ENCODE data around the gene TCERG1L.

The TCERG1L gene

GRCh38 chr10:131202990-131203389 lies 108.5 kb downstream of the TCERG1L start:
- Histone ChIP-seq H3K9me3 (ENCODE audit: control extremely low read depth in 1 of 5, control insufficient read depth in 4 of 5, insufficient read depth in 2 of 5, low read depth in 1 of 5, low read length in 4 of 5) (peaks cover 0 to 3% (median 0%) of the 10 kb centered on the region in 5 experiments), H3K27me3 (replicated peaks in 2 of 5; ENCODE audit: control insufficient read depth in 4 of 5, insufficient read depth in 5 of 5, low read length in 4 of 5) (peaks cover 0 to 29% (median 1%) of the 10 kb centered on the region in 5 experiments), H3K4me3 (ENCODE audit: control insufficient read depth in 1 of 7, extremely low read depth in 1 of 7, insufficient read depth in 4 of 7, low read depth in 2 of 7, low read length in 6 of 7) (no peak overlapping the region), H3K36me3 (ENCODE audit: control insufficient read depth in 4 of 4, insufficient read depth in 4 of 4, low read length in 3 of 4) (no peaks in the 10 kb centered on the region), H3K4me1 (ENCODE audit: control extremely low read depth in 1 of 4, control insufficient read depth in 4 of 4, insufficient read depth in 4 of 4, low read length in 3 of 4) (no peaks in the 10 kb centered on the region), H3K27ac (ENCODE audit: insufficient read depth in 1 of 2, low read depth in 1 of 2, low read length in 2 of 2, poor library complexity in 1 of 2, severe bottlenecking in 2 of 2) (no peak overlapping the region)
- DNase-seq: no peak
- ChIA-PET CTCF (no interaction called here), POLR2A (no interaction called here)
- 96% methylated on average over 11 of the region's 11 CpGs for whole genome bisulfite sequencing (ENCODE audit: insufficient coverage)

- ChIA-PET CTCF (no interaction called here), POLR2A (no interaction called here)
- Histone ChIP-seq H3K36me3 (ENCODE audit: control insufficient read depth in 4 of 4, insufficient read depth in 4 of 4, low read length in 3 of 4) (no peaks in the 10 kb centered on the region), H3K27ac (ENCODE audit: insufficient read depth in 1 of 2, low read depth in 1 of 2, low read length in 2 of 2, poor library complexity in 1 of 2, severe bottlenecking in 2 of 2) (no peak overlapping the region), H3K27me3 (replicated peaks in 2 of 5; ENCODE audit: control insufficient read depth in 4 of 5, insufficient read depth in 5 of 5, low read length in 4 of 5) (peaks cover 0 to 30% (median 1%) of the 10 kb centered on the region in 5 experiments), H3K4me1 (ENCODE audit: control extremely low read depth in 1 of 4, control insufficient read depth in 4 of 4, insufficient read depth in 4 of 4, low read length in 3 of 4) (no peaks in the 10 kb centered on the region), H3K4me3 (ENCODE audit: control insufficient read depth in 1 of 7, extremely low read depth in 1 of 7, insufficient read depth in 4 of 7, low read depth in 2 of 7, low read length in 6 of 7) (no peak overlapping the region), H3K9me3 (ENCODE audit: control extremely low read depth in 1 of 5, control insufficient read depth in 4 of 5, insufficient read depth in 2 of 5, low read depth in 1 of 5, low read length in 4 of 5) (peaks cover 0 to 3% (median 0%) of the 10 kb centered on the region in 5 experiments)
- WGBS (ENCODE audit: insufficient coverage): 96% methylated on average over 30 of the region's 33 CpGs
- no peak for DNase-seq
Observed at GRCh38 chr10:131201741-131202515, 109.6 kb downstream of the TCERG1L start.

- no peak for DNase-seq
- H3K9me3 ChIP-seq (ENCODE audit: control extremely low read depth in 1 of 5, control insufficient read depth in 4 of 5, insufficient read depth in 2 of 5, low read depth in 1 of 5, low read length in 4 of 5): peaks cover 0 to 3% (median 0%) of the 10 kb centered on the region in 5 experiments
- peaks cover 0 to 30% (median 1%) of the 10 kb centered on the region in 5 experiments for H3K27me3 ChIP-seq (replicated peaks in 2 of 5; ENCODE audit: control insufficient read depth in 4 of 5, insufficient read depth in 5 of 5, low read length in 4 of 5)
- H3K36me3 ChIP-seq (ENCODE audit: control insufficient read depth in 4 of 4, insufficient read depth in 4 of 4, low read length in 3 of 4): no peaks in the 10 kb centered on the region
- WGBS (ENCODE audit: insufficient coverage): 93% methylated on average over 20 of the region's 21 CpGs
- no peak overlapping the region for H3K27ac ChIP-seq (ENCODE audit: insufficient read depth in 1 of 2, low read depth in 1 of 2, low read length in 2 of 2, poor library complexity in 1 of 2, severe bottlenecking in 2 of 2)
- no peak overlapping the region for H3K4me3 ChIP-seq (ENCODE audit: control insufficient read depth in 1 of 7, extremely low read depth in 1 of 7, insufficient read depth in 4 of 7, low read depth in 2 of 7, low read length in 6 of 7)
- CTCF ChIA-PET: no interaction called here
- H3K4me1 ChIP-seq (ENCODE audit: control extremely low read depth in 1 of 4, control insufficient read depth in 4 of 4, insufficient read depth in 4 of 4, low read length in 3 of 4): no peaks in the 10 kb centered on the region
- POLR2A ChIA-PET: no interaction called here
Observed at GRCh38 chr10:131200856-131201470, 110.6 kb downstream of the TCERG1L start.

- no peaks in the 10 kb centered on the region for H3K36me3 ChIP-seq (ENCODE audit: control insufficient read depth in 4 of 4, insufficient read depth in 4 of 4, low read length in 3 of 4)
- no peaks in the 10 kb centered on the region for H3K4me1 ChIP-seq (ENCODE audit: control extremely low read depth in 1 of 4, control insufficient read depth in 4 of 4, insufficient read depth in 4 of 4, low read length in 3 of 4)
- H3K27ac ChIP-seq (ENCODE audit: insufficient read depth in 1 of 2, low read depth in 1 of 2, low read length in 2 of 2, poor library complexity in 1 of 2, severe bottlenecking in 2 of 2): no peak overlapping the region
- 23% methylated on average over 6 of the region's 6 CpGs for WGBS (ENCODE audit: insufficient coverage)
- H3K4me3 ChIP-seq (ENCODE audit: control insufficient read depth in 1 of 7, extremely low read depth in 1 of 7, insufficient read depth in 4 of 7, low read depth in 2 of 7, low read length in 6 of 7): no peak overlapping the region
- DNase-seq: no peak
- H3K27me3 ChIP-seq (replicated peaks in 2 of 5; ENCODE audit: control insufficient read depth in 4 of 5, insufficient read depth in 5 of 5, low read length in 4 of 5): peaks cover 0 to 30% (median 1%) of the 10 kb centered on the region in 5 experiments
- H3K9me3 ChIP-seq (ENCODE audit: control extremely low read depth in 1 of 5, control insufficient read depth in 4 of 5, insufficient read depth in 2 of 5, low read depth in 1 of 5, low read length in 4 of 5): peaks cover 0 to 3% (median 0%) of the 10 kb centered on the region in 5 experiments
- POLR2A ChIA-PET: no interaction called here
- CTCF ChIA-PET: no interaction called here
Observed at GRCh38 chr10:131199646-131200045, 111.9 kb downstream of the TCERG1L start.

- H3K27ac ChIP-seq (ENCODE audit: insufficient read depth in 1 of 2, low read depth in 1 of 2, low read length in 2 of 2, poor library complexity in 1 of 2, severe bottlenecking in 2 of 2): no peak overlapping the region
- H3K4me1 ChIP-seq (ENCODE audit: control extremely low read depth in 1 of 4, control insufficient read depth in 4 of 4, insufficient read depth in 4 of 4, low read length in 3 of 4): no peaks in the 10 kb centered on the region
- no peaks in the 10 kb centered on the region for H3K36me3 ChIP-seq (ENCODE audit: control insufficient read depth in 4 of 4, insufficient read depth in 4 of 4, low read length in 3 of 4)
- ChIA-PET CTCF (no interaction called here), POLR2A (no interaction called here)
- H3K9me3 ChIP-seq (ENCODE audit: control extremely low read depth in 1 of 5, control insufficient read depth in 4 of 5, insufficient read depth in 2 of 5, low read depth in 1 of 5, low read length in 4 of 5): peaks cover 0 to 3% (median 0%) of the 10 kb centered on the region in 5 experiments
- H3K27me3 ChIP-seq (replicated peaks in 2 of 5; ENCODE audit: control insufficient read depth in 4 of 5, insufficient read depth in 5 of 5, low read length in 4 of 5): peaks cover 0 to 33% (median 1%) of the 10 kb centered on the region in 5 experiments
- no peak overlapping the region for H3K4me3 ChIP-seq (ENCODE audit: control insufficient read depth in 1 of 7, extremely low read depth in 1 of 7, insufficient read depth in 4 of 7, low read depth in 2 of 7, low read length in 6 of 7)
- WGBS (ENCODE audit: insufficient coverage): 78% methylated on average over 6 of the region's 7 CpGs
- DNase-seq: no peak
Observed at GRCh38 chr10:131198843-131199242, 112.7 kb downstream of the TCERG1L start.

- Histone ChIP-seq H3K27me3 (replicated peaks in 2 of 5; ENCODE audit: control insufficient read depth in 4 of 5, insufficient read depth in 5 of 5, low read length in 4 of 5) (peaks cover 0 to 33% (median 1%) of the 10 kb centered on the region in 5 experiments), H3K4me3 (ENCODE audit: control insufficient read depth in 1 of 7, extremely low read depth in 1 of 7, insufficient read depth in 4 of 7, low read depth in 2 of 7, low read length in 6 of 7) (no peak overlapping the region), H3K9me3 (ENCODE audit: control extremely low read depth in 1 of 5, control insufficient read depth in 4 of 5, insufficient read depth in 2 of 5, low read depth in 1 of 5, low read length in 4 of 5) (peaks cover 0 to 3% (median 0%) of the 10 kb centered on the region in 5 experiments), H3K4me1 (ENCODE audit: control extremely low read depth in 1 of 4, control insufficient read depth in 4 of 4, insufficient read depth in 4 of 4, low read length in 3 of 4) (no peaks in the 10 kb centered on the region), H3K27ac (ENCODE audit: insufficient read depth in 1 of 2, low read depth in 1 of 2, low read length in 2 of 2, poor library complexity in 1 of 2, severe bottlenecking in 2 of 2) (no peak overlapping the region), H3K36me3 (ENCODE audit: control insufficient read depth in 4 of 4, insufficient read depth in 4 of 4, low read length in 3 of 4) (no peaks in the 10 kb centered on the region)
- CTCF ChIA-PET: no interaction called here
- POLR2A ChIA-PET: no interaction called here
- 87% methylated on average over 10 of the region's 10 CpGs for WGBS (ENCODE audit: insufficient coverage)
- no peak for DNase-seq
Observed at GRCh38 chr10:131198401-131198800, 113.1 kb downstream of the TCERG1L start.

GRCh38 chr10:131196176-131196885 lies 115.2 kb downstream of the TCERG1L start:
- H3K36me3 ChIP-seq (ENCODE audit: control insufficient read depth in 4 of 4, insufficient read depth in 4 of 4, low read length in 3 of 4): no peaks in the 10 kb centered on the region
- POLR2A ChIA-PET: no interaction called here
- no peak for DNase-seq
- CTCF ChIA-PET: no interaction called here
- peaks cover 0 to 33% (median 1%) of the 10 kb centered on the region in 5 experiments for H3K27me3 ChIP-seq (replicated peaks in 2 of 5; ENCODE audit: control insufficient read depth in 4 of 5, insufficient read depth in 5 of 5, low read length in 4 of 5)
- no peaks in the 10 kb centered on the region for H3K4me1 ChIP-seq (ENCODE audit: control extremely low read depth in 1 of 4, control insufficient read depth in 4 of 4, insufficient read depth in 4 of 4, low read length in 3 of 4)
- peaks cover 0 to 4% (median 0%) of the 10 kb centered on the region in 5 experiments for H3K9me3 ChIP-seq (ENCODE audit: control extremely low read depth in 1 of 5, control insufficient read depth in 4 of 5, insufficient read depth in 2 of 5, low read depth in 1 of 5, low read length in 4 of 5)
- H3K4me3 ChIP-seq (ENCODE audit: control insufficient read depth in 1 of 7, extremely low read depth in 1 of 7, insufficient read depth in 4 of 7, low read depth in 2 of 7, low read length in 6 of 7): no peak overlapping the region
- H3K27ac ChIP-seq (ENCODE audit: insufficient read depth in 1 of 2, low read depth in 1 of 2, low read length in 2 of 2, poor library complexity in 1 of 2, severe bottlenecking in 2 of 2): no peak overlapping the region
- WGBS (ENCODE audit: insufficient coverage): 94% methylated on average over 17 of the region's 18 CpGs
